Ishikawa (cell line): Measurements from ENCODE around the gene STK39.

Experiments used
- CEBPB ChIP-seq: IDR thresholded peaks from 2 replicates; pipeline ENCODE4 v1.6.1; 2012
- CREB1 ChIP-seq: IDR thresholded peaks from 2 replicates; pipeline ENCODE4 v1.6.1; 2012; ENCODE audit warnings: low read depth
- EGR1 ChIP-seq: IDR thresholded peaks from 2 replicates; pipeline ENCODE4 v1.6.1; 2012
- EP300 ChIP-seq: IDR thresholded peaks from 2 replicates; pipeline ENCODE4 v1.6.1; 2012; ENCODE audit warnings: borderline replicate concordance
- FOXM1 ChIP-seq: IDR thresholded peaks from 2 replicates; pipeline ENCODE4 v1.6.1; 2012; ENCODE audit warnings: low read depth, borderline replicate concordance
- MAX ChIP-seq: IDR thresholded peaks from 2 replicates; pipeline ENCODE4 v1.6.1; 2012
- NFIC ChIP-seq: IDR thresholded peaks from 2 replicates; pipeline ENCODE4 v1.6.1; 2012
- RAD21 ChIP-seq: IDR thresholded peaks from 2 replicates; pipeline ENCODE4 v1.6.1; 2012; ENCODE audit warnings: low read depth
- REST ChIP-seq: IDR thresholded peaks from 2 replicates; pipeline ENCODE4 v1.6.1; 2012; ENCODE audit warnings: low read depth, mild to moderate bottlenecking
- TAF1 ChIP-seq: IDR thresholded peaks from 2 replicates; pipeline ENCODE4 v1.6.1; 2012; ENCODE audit warnings: low read depth, mild to moderate bottlenecking
- TCF12 ChIP-seq: IDR thresholded peaks from 2 replicates; pipeline ENCODE4 v1.6.1; 2012; ENCODE audit warnings: low read depth
- TEAD4 ChIP-seq: IDR thresholded peaks from 2 replicates; pipeline ENCODE4 v1.6.1; 2012
- USF1 ChIP-seq: IDR thresholded peaks from 2 replicates; pipeline ENCODE4 v1.6.1; 2012
- YY1 ChIP-seq: IDR thresholded peaks from 2 replicates; pipeline ENCODE4 v1.6.1; 2012; ENCODE audit warnings: low read depth
- ZBTB7A ChIP-seq: IDR thresholded peaks from 2 replicates; pipeline ENCODE4 v1.6.1; 2012; ENCODE audit warnings: low read depth

STK39 gene

GRCh38 chr2:168210895-168211570, 36.4 kb downstream of the STK39 start:
- TF ChIP-seq NFIC (no peak), TAF1 (no peak), USF1 (no peak), YY1 (no peak), FOXM1 (0 out of 2 replicates have a peak, but pooled peaks have one; percentile 33), EP300 (peak; percentile 38; the same call in 1 of the 2 replicates), CEBPB (peak; percentile 92), CREB1 (no peak), TEAD4 (no peak), EGR1 (no peak), MAX (no peak), TCF12 (no peak; the same call in none of the 2 replicates)

- TF ChIP-seq CREB1 (no peak), MAX (no peak), ZBTB7A (no peak), CEBPB (no peak), YY1 (no peak), RAD21 (no peak), NFIC (no peak), FOXM1 (no peak), TCF12 (no peak), USF1 (no peak), TAF1 (no peak)
Observed at GRCh38 chr2:168210216-168210894, 37.0 kb downstream of the STK39 start.

- TF ChIP-seq TEAD4: no peak
- no peak for TF ChIP-seq RAD21
- no peak for TF ChIP-seq ZBTB7A
- TF ChIP-seq EGR1: no peak
- no peak for TF ChIP-seq MAX
- no peak for TF ChIP-seq CEBPB
- TF ChIP-seq REST: no peak
- TF ChIP-seq USF1: no peak
- TF ChIP-seq EP300: no peak
- no peak for TF ChIP-seq FOXM1
- no peak for TF ChIP-seq TAF1
- TF ChIP-seq TCF12: no peak
- TF ChIP-seq YY1: no peak
- no peak for TF ChIP-seq CREB1
- no peak for TF ChIP-seq NFIC
Observed at GRCh38 chr2:168208652-168209051, 38.7 kb downstream of the STK39 start.

- no peak for TF ChIP-seq EP300
- TF ChIP-seq CREB1: no peak
- TF ChIP-seq MAX: no peak
Observed at GRCh38 chr2:168207851-168208250, 39.5 kb downstream of the STK39 start.

GRCh38 chr2:168203762-168204693, 43.4 kb downstream of the STK39 start:
- no peak for TF ChIP-seq RAD21
- no peak for TF ChIP-seq CEBPB
- TF ChIP-seq TCF12: no peak
- TF ChIP-seq EP300: no peak
- TF ChIP-seq CREB1: no peak
- TF ChIP-seq REST: no peak
- no peak for TF ChIP-seq FOXM1
- TF ChIP-seq TEAD4: no peak
